ENCODE measurements around the gene ATP2C1.

The ATP2C1 gene

GRCh38 chr3:131047582-131047981 lies 153.7 kb downstream of the ATP2C1 start:
- no peak for DNase-seq (ENCODE audit: low spot score)

- no peak for DNase-seq (ENCODE audit: low spot score)
Observed at GRCh38 chr3:131048030-131048429, 154.1 kb downstream of the ATP2C1 start.

DNA sequence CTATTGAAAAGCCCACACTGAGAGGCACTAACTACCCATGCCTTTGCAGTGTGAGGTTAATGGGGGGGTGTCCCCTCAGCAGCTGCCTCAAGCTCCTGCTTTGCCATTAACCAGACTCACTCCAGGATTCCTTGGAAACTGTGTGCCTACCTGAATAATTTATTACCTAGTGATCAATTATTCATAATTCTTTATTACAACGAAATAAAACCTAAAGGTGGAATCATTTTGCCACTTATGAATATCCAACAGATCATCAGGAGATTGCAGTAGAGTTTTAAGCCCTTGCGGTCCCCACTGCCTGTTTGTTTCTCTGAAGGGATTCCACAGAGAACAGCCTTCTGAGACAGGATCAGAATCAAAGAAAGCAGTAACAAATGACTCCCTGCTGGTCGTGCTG lies 156.1 kb downstream of the ATP2C1 start:
- DNase-seq (ENCODE audit: low spot score) = no peak

GRCh38 chr3:131053043-131053859 lies 159.4 kb downstream of the ATP2C1 start:
- no peak for DNase-seq (ENCODE audit: low spot score)
